GM21528 (cell line): Measurements from ENCODE around the gene MEOX2.

Experiments used
- ATAC-seq: cut with Tn5 transposase; IDR thresholded peaks from one replicate; pipeline ENCODE4 v1.9.1; 2021; ENCODE audit warnings: mild to moderate bottlenecking, moderate library complexity; ENCODE audit not compliant: unreplicated experiment, low FRiP score

MEOX2 gene

DNA sequence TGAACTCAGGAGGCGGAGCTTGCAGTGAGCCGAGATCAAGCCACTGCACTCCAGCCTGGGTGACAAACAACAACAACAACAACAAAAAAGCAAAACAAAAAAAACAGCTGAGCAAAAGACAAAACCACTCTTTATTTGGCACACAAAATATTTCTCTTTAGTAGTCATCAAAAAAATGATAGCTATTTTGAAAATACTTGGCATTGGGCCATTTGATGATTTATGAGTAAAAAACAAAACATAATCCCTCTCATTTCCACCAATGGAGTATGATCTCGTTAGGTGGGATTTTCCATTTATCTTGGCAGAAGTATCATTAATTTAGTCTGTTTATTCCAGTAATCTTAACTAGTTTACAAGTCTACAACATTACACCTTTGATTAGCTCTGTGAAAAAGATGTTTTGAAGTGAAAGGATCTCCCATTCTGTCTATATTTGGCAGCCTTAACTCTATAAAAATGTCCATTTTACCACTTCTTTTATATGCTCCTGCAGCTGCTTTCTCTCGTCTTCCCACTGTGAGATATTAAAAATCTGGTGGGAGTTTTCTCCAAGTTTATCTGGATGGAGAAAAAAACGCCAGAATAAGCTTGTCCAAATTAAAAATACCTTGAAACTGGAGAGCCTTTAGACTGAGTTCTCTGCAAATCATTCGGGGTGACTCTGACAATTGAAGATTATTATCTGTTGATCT, 65.8 kb downstream of the MEOX2 start:
- no peak for ATAC-seq

DNA sequence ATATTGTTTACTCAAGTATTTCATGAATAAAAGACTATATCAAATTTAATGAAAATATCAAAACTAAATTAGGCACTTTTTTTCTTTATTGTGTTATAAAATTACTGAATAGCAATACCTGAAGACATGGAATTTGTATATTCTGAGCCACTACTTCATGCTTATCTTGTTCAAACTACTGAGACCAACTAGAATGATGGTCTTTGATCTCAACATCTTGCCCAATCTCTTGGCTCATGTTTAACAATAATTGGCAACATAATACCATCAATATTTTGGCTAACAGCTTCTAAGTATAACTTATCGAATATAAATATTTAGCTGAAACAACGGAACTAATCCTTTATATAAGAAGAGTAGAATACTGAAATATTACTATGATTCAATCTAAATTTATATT, 68.2 kb downstream of the MEOX2 start:
- ATAC-seq: no peak

DNA sequence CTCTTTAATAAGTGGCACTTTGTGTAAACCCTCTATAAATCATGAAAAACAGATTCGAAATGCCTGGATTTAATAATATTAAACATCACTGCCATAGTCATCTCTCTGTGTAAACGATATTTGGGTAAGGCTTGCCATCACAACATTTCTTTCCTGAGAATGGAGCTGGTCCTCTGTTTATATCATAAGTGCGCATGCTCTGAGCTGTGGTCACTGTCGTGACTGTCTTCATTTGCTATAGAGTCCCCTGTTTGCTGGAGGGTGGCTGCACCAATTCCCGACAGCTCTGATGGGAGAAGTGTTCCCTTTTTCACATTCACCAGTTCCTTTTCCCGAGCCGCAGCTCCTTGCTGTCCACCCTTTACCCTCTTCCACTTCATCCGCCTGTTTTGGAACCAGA, 74.3 kb downstream of the MEOX2 start:
- ATAC-seq: no peak

DNA sequence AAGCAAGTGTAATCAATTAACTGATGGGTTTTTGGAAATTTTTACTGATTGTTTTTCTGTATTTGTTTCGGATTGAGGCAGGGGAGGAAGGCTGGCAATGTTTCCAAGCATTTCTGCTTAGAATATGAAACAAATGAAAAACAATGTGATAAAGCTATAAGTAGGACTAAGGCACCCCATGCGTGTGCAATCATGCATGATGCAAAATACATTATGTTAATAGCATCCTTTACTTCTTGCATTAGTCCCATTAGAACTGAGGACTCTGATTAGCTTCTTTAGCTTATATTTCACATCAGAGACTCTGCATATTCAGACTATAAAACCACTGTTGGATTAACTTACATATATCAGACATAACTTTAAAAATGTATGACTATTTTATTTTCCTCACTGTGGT, 76.0 kb downstream of the MEOX2 start:
- ATAC-seq: no peak

DNA sequence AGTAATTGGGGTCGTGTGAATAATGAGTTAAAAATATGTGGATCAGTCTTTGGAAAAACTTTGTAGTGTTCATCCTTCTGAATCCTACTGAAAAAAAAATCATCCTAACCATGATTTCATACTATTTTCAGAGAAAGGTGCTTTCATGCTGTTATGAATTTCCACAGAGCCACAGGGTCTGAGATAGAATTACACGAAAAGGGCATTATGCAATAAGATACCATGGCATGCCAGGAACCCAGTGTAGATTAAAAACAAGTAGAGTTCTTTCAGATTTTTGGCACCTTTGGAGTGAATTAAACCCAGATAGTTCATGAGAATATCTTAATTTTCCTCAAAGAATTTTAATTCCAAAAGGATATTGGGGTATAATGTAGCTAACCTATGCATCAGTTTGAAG, 77.2 kb downstream of the MEOX2 start:
- no peak for ATAC-seq

DNA sequence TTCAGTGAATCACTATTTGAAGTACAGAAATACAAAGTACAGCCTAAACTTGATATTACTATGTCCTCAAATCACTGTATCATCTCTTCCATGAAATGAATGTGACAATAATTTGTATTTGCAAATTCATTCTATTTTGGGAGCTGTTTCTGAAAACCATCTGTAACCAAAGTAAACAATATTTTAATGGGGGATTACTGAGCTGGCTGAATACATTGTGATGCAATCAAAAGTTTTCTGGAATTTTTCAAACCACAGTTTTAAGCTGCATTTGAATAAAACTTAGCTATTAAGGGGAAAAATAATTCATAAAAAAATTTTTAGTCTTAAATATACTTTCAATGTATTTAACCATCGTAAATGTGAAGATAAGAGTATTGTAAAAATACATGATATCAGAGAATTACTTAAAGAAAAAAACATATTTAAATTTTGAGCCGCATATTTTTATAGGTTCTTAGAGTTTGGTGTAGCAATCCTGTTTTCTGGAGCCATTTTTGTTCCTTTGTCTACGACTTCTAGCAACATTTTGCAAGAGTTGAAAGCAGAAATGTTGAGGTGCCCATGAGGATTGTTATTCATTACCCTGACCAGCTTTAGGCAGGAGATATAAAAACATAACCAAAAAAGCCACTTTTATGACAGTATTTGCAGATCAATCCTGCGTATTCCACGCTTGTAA, 78.8 kb downstream of the MEOX2 start:
- no peak for ATAC-seq

DNA sequence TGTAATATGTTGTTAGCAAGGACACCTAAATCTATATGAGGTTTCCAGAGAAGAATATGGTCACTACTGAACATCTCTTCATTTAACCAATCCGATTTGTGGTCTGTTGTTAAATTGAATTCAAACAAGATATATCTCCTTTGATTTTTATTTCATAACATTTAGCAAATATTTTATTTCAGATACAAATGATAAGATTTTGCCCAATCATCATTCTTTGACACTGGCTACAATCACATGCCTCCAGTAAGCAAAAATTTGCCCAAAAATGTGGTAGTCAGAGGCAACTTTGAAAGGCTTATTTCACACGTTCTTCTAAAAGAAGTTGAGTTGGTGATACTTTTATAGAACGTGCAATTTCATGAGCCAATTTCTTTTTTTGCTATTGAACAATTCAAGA, 79.9 kb downstream of the MEOX2 start:
- no peak for ATAC-seq

DNA sequence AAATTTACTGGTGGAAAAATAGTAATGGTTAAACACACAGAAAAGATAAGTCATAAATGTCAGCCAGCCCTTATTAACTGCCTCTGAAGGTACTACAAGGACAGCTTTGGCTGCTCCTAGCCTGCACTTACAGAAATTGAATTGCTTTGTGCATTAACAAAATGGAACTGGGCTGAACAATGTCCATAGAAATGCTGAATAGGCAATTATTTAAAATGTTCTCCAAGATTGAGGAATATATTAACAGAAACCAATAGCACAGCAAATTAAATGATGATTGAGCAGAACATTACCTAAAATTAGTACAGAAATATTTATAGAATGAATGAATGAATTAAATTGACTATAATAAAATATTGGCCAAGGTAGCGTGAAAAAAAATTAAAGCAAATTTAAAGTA, 82.3 kb downstream of the MEOX2 start:
- no peak for ATAC-seq

DNA sequence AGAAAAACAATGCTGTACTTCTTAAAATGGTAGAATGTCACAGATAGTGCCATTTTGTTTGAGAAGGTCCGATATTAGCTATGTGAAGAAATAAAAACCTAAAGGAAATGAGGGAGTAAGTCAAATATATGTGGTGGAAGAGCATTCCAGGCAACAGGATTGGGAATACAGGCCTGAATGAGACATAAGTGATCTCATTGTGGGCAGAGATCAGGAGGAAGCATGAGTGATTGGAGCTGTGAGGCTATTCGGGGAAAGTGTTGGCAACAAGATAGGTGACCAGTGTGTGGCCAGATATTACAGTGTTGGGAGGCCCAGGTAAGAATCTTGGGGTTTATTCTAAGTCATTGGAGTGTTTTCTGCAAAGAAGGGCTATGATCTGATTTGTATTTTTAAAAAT, 83.4 kb downstream of the MEOX2 start:
- no peak for ATAC-seq

DNA sequence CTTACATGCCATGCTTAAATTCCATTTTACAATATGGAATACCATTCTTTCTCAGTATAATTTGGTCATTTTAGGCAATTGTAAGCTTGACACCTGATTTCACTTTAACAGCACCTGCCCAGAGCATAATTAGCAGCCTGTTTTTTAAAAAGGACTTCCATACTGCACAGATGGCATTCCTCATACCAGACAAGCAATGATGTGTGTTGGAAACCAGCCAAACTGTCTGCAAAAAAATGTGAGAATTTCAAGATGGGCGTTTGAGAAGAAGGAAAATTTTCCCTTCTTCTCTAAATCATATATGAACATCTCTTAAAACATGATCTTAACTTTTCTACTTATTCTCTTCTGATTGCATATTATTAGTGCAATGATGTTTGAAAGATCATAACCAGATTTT, 84.2 kb downstream of the MEOX2 start:
- ATAC-seq: no peak

DNA sequence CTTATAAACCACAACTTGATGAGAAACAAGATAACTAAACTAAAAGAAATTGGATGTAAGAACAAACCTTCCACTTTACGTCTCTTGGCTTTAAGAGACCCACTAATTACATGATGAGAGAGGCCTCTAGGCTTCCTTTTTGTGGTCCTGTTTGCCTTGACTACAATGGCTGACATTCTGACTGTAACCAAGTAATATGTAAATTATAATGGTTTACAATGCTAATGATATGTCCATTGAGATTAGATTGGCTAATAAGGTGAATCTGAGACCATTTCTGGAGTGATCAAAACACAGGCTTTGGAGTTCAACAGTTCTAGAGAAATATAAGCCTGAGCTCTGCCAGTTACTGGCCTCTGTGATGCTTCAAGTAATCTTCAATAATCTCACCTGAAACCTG, 85.3 kb downstream of the MEOX2 start:
- no peak for ATAC-seq

DNA sequence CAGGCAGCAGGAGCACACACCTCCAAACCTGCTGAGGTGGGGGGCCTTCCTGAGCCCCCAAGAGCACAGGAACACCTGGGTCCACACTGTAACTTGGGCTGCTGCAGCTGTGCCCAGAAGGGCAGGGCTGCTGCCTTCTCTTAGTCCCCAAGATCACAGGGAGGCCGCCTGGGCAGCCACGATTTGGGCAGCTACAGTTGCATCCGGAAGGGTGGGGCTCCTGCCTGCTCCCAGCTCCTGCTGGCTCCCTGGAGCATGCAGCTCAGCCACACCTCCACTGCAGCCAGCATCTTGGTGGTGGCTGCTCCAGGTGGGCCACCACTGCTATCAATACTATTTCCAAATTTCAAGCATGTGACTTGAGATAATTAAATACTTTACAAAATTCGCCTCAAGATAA, 86.2 kb downstream of the MEOX2 start:
- no peak for ATAC-seq

DNA sequence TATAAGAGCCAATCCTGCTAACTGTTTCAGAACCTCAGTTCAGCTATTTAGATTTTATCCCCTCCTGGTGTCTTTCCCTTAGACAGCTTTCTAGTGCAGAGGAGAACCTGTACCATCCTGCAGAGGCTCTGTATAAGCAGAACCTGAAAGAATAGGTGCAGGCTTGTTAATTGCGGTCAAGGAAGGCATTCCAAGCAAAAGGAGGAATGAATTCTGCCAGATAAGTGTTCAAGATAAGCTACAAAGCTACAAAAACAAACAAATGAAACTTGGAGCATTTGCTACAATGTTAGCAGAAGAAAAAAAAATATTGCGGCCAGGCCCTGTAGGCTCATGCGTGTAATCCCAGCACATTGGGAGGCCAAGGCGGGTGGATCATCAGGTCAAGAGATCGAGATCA, 92.0 kb downstream of the MEOX2 start:
- no peak for ATAC-seq

DNA sequence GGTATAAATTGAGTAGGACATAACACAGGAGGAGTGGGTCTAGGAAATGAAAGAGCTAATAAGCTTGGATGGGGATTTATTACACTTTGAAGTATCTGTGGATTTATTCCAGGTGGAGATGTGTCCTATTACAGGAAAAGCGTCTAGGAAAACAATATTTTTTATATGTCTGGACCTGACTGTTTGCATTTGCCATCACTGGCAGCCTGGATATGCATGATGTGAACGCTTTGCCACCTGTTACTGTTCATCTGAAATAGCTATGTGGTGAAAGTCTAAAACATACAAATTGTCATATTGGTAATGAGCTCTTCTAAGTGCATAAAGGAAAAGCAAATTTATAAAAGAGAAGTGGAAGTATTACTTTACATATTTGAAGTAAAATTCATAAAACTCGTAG, 93.1 kb downstream of the MEOX2 start:
- no peak for ATAC-seq

DNA sequence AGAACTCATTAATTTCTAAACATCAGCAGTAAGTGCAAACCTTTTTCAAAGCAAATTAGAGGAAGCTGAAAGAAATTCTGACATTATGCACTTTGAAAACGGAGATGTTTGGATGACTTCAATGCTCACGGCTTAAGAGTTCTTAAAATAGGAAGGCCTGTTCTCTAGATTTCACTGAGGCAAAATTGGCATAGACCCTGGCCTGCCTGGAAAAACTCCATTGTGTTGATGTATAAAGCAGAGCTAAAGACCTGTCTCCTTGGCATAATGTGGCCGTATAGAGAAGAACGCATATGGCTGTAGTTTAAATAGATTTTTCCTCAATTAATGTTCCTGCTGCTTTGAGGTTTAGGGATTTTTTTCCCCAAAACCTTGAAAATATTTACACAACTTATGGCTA, 100.2 kb downstream of the MEOX2 start:
- ATAC-seq: no peak

DNA sequence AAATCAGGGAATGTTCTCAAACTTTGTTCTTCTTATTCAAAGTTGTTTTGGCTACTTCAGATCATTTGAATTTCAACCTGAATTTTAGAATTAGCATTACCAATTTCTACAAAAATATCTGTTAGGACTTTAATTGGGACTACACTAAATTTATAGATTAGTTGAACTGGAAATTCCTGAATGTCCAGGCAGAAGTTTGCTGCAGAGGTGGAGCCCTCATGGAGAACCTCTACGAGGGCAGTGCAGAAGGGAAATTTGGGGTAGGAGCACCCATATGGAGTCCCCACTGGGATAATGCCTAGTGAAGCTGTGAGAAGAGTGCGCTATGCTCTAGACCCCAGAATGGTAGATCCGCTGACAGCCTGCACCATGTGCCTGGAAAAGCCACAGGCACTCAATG, 101.9 kb downstream of the MEOX2 start:
- no peak for ATAC-seq

DNA sequence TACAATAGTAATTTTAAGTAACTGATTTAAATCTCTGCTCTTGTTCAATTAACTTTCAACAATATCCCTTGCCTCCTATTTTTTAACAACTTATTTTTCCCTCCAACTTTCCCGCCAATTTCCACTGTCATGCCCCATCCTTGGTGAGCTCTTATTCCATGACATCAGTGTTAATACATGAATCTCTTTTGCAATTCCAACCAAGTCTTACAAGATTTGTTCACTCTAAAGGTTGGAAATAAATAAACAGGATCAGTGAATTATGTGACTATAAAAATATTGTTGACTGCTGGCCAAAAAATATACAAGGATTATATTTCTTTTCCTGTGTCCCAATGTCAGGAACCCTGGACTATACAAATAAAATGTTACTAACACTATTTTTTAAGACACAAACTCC, 103.7 kb downstream of the MEOX2 start:
- ATAC-seq: no peak

DNA sequence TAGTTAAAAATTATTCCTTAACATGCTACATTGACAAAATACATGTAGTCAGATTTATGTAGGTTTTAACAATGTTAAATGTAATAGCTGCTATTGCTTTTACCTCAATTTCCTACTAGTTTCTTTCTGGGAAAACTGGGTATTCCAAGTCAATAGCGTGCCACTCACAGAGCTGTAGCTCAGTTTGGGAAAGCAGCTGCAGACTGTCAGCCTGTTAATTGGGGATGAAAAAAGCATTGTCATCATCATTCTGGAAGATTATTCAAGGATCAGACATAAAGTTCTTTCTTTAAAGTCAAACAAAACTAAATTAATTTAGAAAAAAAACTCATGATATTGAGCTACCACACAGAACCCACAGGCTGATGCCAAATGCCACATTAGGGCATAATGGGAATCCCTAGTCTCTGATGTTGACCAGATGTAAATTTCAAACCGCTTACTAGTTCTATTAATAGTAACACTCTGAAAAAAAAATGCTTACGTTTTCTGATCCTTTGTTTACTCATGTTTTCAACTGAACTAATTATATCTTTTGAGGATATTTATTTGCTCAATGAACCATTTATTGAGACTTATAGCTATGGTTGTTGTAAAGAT, 105.0 kb downstream of the MEOX2 start:
- no peak for ATAC-seq

DNA sequence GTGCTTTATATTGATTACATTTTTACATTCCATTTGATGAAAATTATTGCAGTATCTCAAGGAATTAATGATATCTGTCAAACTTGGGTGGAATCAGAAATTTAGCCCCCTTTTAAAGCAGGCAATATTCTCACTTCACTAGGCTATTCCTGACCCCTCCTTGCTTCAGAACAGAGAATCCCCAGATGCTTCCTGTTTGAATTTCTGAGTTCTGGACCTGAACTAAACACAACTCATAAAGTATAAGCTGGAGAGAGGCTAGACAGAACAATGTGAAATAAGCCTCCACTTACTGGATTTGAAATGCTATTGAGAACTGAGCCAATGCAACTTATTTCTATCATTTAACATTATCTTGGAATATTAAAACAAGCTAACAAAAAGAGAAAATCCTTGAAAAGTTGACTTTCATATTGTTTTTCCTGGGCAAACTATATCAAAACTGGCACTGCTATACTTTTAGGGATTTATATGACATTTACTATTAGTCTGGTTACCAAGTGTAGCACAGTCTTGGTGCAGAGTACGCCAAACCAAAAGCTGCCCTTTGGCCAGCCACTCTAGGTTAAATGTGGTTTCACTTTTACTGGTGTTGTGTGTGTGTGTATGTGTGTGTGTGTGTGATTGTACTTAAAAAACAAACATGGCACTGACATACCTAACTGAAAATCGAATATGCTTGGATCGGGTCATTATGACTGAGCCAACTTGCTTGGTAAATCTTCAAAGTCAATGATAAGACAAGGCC, 105.7 kb downstream of the MEOX2 start:
- no peak for ATAC-seq

DNA sequence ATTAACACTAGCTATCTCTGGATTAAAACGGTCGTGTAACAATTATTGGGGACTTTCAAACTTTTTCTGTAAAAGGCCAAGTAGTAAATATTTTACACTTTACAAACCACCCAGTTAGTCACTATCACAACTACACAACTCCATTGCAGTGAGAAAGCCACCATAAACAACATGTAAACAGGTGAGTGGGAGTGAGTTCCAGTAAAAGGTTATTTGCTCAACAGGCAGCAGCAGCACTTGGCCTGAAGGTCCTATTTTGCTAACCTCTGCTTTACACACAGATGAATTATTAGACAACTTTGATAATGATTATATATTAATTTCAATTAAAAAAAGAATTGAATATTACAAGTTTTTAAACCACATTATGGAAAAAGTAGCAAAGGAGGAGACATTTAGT, 108.9 kb downstream of the MEOX2 start:
- ATAC-seq: no peak

DNA sequence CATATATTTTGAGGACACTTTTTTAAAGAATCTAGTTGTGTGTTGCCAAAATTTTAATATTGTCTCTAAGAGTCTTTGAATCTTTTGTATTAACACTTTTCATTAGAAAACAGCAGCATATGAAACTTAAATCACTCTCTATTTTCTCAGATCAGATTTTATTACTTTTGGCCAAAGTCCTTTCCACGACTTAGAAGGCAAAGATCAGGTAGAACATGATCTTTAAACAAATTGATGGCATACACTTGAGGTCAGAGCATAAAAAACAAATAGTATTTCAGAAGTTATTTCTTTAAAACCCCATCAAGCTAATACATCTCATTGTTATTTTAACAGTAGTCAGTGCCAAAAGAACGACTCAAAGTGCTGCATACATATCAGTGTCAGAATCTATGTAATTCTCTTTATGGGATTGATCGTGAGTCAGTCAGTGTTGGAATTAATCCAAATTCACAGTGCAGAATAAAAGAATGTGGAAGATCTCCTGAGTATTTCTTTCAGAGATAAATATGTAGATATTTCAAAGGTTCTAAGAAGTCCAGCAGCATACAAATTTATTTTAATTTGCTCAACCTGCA, 115.1 kb downstream of the MEOX2 start:
- no peak for ATAC-seq
